ENCODE results near the gene FGR.

FGR gene

DNA sequence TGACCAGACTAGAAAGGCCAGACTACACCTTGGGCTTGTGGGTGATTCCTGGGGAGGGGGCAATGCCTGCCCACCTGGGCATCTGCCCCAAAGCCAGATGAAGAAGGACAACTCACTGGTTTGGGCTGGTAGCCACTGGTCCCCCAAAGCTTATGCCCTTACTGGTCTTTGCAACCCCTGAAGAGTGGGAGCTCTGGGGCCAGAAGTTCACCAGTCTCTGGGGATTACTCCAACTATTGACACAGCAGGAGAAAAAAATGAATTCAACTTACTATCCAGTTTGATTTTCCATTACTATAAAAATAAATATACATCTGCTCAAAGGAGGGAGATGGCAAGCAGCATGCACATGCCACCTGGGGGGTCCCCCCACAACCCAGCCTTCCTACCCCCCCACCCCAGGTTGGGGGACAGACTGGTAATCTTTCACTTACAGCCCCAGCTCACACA lies 33.6 kb downstream of the FGR start:
- intact Hi-C loops (cut with DNase I; ENCODE audit: low total_unique reads), result loop anchor here (5.0 to 10.0 kb wide), 3 partner anchors 44 to 297 kb away; no protein-coding TSS in a partner anchor
- DNase-seq, result no peak
- Histone ChIP-seq H3K27ac (peak overlapping the region; percentile 97 to 99), H3K4me1 (peaks cover 6 to 67% (median 60%) of the 10 kb centered on the region in 4 donors), H3K36me3 (no peaks in the 10 kb centered on the region), H3K9me3 (no peaks in the 10 kb centered on the region), H3K27me3 (no peaks in the 10 kb centered on the region), H3K4me3 (peak overlapping the region; percentile 93 to 99)
- TF ChIP-seq, protein P1, sequence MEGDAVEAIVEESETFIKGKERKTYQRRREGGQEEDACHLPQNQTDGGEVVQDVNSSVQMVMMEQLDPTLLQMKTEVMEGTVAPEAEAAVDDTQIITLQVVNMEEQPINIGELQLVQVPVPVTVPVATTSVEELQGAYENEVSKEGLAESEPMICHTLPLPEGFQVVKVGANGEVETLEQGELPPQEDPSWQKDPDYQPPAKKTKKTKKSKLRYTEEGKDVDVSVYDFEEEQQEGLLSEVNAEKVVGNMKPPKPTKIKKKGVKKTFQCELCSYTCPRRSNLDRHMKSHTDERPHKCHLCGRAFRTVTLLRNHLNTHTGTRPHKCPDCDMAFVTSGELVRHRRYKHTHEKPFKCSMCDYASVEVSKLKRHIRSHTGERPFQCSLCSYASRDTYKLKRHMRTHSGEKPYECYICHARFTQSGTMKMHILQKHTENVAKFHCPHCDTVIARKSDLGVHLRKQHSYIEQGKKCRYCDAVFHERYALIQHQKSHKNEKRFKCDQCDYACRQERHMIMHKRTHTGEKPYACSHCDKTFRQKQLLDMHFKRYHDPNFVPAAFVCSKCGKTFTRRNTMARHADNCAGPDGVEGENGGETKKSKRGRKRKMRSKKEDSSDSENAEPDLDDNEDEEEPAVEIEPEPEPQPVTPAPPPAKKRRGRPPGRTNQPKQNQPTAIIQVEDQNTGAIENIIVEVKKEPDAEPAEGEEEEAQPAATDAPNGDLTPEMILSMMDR (IDR thresholded peaks at IDR 0.05), result no peak

DNA sequence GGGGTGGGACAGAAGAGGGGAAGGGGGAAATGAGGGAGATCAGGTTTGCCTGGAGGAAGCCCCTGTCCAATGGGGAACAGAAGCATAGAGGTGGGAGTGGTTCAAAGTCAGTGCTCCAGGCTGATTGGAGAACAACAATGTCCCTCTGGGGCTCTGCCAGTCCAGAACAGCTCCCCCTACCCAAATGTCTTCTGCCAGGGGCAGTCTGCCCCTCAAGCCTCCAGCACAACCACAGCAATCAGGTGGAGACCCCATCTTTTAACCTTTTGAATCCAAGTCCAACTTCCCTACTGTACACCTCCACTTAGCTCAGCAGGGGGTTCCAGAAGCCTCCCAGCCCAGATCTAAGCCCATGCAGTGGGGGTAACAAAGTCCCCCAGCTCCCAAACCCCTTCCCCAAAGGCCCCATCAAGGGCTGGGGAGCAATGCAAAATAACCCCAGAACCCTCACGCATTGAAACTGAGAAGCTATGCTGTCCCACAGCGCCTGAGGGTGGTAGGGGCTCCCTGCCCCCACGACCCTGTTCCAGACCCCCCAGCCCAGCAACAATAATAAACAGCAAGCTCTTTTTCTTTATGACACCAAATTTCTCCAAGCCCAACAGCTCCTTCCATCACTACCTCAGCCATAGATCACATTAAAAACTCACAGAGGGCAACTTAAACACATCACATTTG lies 34.3 kb downstream of the FGR start:
- H3K27ac ChIP-seq, result peak overlapping the region; percentile 97 to 99
- DNase-seq, result no peak
- H3K4me3 ChIP-seq, result peak overlapping the region; percentile 93 to 99

DNA sequence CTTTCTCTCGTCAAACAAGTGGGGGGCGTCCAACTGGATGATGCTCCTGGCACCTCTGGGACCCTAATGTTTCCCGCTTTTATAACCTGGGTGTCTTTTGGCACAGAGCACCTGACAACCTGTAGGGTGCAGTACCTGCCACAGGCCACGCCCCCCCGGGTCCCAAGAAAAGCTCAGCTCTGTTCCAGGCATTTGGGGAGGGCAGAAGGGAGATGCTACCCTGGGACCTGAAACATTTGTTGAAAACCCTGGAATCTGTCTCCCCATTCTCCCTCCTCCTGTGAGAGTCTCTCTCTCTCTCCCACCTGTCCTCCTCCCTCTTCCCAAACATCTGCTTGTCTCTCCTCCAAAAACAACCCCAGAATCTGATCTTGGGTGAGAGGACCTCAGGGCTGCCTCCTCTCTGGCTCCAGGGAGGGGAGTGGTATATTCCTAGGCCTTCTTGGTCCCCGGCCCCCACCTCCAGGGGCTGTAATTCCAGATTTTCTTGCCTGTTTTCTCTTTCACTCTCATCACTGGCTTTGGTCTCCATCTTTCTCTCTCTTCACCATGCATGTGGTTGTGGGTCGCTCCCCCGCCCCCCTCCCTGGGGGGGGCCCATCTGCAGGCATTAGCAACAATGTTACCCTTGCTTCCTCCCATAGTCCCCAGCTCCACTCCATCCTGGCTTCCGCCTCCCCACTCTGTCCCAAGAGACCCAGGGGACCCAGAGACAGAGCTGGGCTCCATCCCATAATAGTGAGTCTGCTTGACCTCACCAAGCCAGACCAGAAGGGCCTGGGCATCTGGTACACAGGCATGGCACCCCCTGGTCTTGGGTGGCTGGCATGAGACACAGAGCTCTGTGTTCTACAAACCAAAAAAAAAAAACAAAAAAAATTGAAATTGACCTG lies 35.1 kb downstream of the FGR start:
- Histone ChIP-seq H3K36me3 (peaks cover 0 to 8% (median 0%) of the 10 kb centered on the region in 3 donors), H3K27ac (peak overlapping the region; percentile 97 to 99), H3K9me3 (no peaks in the 10 kb centered on the region), H3K27me3 (no peaks in the 10 kb centered on the region), H3K4me1 (peaks cover 9 to 78% (median 74%) of the 10 kb centered on the region in 4 donors), H3K4me3 (peak overlapping the region; percentile 14 to 99)
- intact Hi-C loops (cut with DNase I; ENCODE audit: low total_unique reads), result loop anchor here (5.0 to 10.0 kb wide), 3 partner anchors 43 to 295 kb away; no protein-coding TSS in a partner anchor
- DNase-seq, result no peak
- TF ChIP-seq, protein P1 (IDR thresholded peaks at IDR 0.05), result no peak

More for the DNA sequence above, 34.3 kb downstream of the FGR start:
- Histone ChIP-seq H3K9me3 (no peaks in the 10 kb centered on the region), H3K36me3 (peaks cover 0 to 5% (median 0%) of the 10 kb centered on the region in 3 donors), H3K4me1 (peaks cover 9 to 70% (median 66%) of the 10 kb centered on the region in 4 donors), H3K27me3 (no peaks in the 10 kb centered on the region)
- TF ChIP-seq, protein P1 (IDR thresholded peaks at IDR 0.05), result no peak
- intact Hi-C loops (cut with DNase I; ENCODE audit: low total_unique reads), result loop anchor here (5.0 to 10.0 kb wide), 3 partner anchors 43 to 296 kb away; no protein-coding TSS in a partner anchor

DNA sequence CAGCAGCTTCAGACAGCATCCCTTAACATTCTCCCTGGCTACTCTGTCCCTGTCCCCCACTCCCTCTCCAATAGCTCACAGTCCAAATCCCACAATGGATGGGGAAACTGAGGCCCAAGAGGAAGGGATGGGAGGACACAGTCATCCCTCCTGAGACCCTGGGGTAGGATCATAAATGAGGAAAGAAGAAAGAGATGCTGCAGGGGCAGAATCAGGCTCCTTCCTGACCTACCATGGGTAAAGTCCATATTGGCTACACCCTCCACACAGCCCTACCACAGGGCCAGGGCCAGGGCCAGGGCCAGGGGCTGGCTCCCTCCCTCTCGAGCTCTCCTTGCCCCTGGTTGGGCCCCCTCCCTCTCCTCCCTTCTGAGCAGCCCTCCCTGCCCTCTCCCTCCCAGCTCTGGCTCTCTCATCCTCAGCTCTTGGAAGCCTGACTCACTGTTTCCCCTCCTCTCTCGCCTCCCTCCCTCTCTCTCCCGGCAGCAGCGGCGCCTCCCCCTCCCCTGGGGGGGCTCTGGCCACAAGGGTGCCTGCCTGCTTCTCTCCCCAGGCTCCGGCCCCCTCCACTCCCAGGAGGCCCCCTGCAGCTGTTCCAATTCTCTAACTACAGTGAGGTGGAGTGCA lies 36.0 kb downstream of the FGR start:
- intact Hi-C loops (cut with DNase I; ENCODE audit: low total_unique reads), result no loop called here
- Histone ChIP-seq H3K27me3 (no peaks in the 10 kb centered on the region), H3K4me3 (peak overlapping the region; percentile 14 to 99), H3K36me3 (peaks cover 0 to 8% (median 0%) of the 10 kb centered on the region in 3 donors), H3K27ac (peak overlapping the region; percentile 97 to 99), H3K9me3 (no peaks in the 10 kb centered on the region), H3K4me1 (peaks cover 9 to 86% (median 78%) of the 10 kb centered on the region in 4 donors)
- DNase-seq, result peak; percentile 84 to 96
- TF ChIP-seq, protein P1 (IDR thresholded peaks at IDR 0.05), result no peak

DNA sequence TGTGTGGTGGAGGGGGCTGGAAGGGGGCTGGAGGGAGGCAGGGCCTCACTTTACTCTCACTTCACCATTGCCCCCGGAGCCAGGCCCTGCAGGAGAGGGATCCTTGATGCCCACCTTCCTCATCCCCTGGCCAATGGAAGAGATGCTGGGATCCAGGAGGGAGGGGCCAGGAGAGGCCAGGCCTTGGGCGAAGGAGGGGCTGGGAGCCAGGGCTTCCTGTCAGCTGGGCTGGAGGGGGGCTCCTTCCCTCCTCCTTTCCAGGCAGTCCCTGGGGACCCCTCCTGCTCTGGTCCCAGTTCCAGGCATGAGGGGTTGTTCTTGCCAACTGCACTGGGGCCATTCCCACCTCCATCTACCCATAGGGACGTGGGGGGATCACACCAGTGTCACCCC lies 36.7 kb downstream of the FGR start:
- H3K27ac ChIP-seq, result peak overlapping the region; percentile 97 to 99
- intact Hi-C loops (cut with DNase I; ENCODE audit: low total_unique reads), result no loop called here
- peaks cover 0 to 8% (median 0%) of the 10 kb centered on the region in 3 donors for H3K36me3 ChIP-seq
- DNase-seq, result peak; percentile 62 to 92
- no peaks in the 10 kb centered on the region for H3K27me3 ChIP-seq
- H3K9me3 ChIP-seq, result no peaks in the 10 kb centered on the region
- H3K4me1 ChIP-seq, result peaks cover 9 to 93% (median 85%) of the 10 kb centered on the region in 4 donors
- TF ChIP-seq, protein P1 (IDR thresholded peaks at IDR 0.05), result no peak
- H3K4me3 ChIP-seq, result peak overlapping the region; percentile 14 to 99

Measured in tibial artery (tissue), 4 donors.